Endothelial cell of umbilical vein (primary cell): ENCODE data around the gene PABPC1L. TPM values are rescaled to one million over a fixed set of nuclear protein-coding genes. Genes with fewer than 3 reads are reported as not detected.

ENCODE experiments used
- BruUV-seq: library from RNA; stranded (reverse); fragments of 400-500 nt; replicated peaks from 2 replicates; lab custom pipeline; 2021; lab: Mats Ljungman, UMichigan
- CTCF ChIA-PET: fragments of 300-600, 350-600 bp; sonication (Branson Sonifier 250); formaldehyde crosslinking; loops from one replicate; lab custom pipeline; 2021; ENCODE audit warnings: antibody characterized with exemption, inconsistent platforms; lab: Charles Lee
- POLR2A ChIA-PET: fragments of 300-600, 350-600 bp; sonication (Branson Sonifier 250); formaldehyde crosslinking; loops from one replicate; lab custom pipeline; 2021; ENCODE audit warnings: antibody characterized with exemption, inconsistent platforms; lab: Charles Lee
- DNase-seq: peaks from one replicate; pipeline ENCODE4 v3.0.0-alpha.2; 2011; ENCODE audit warnings: low read depth, low spot score
- FAIRE-seq: peaks from 2 replicates; lab custom pipeline; 2011; peaks lifted over from hg19 to GRCh38; lab: Jason Lieb, UNC
- H2AFZ ChIP-seq: 2 replicates; pipeline ENCODE4 v1.6.0; 2012; ENCODE audit warnings: low read depth, low read length, control low read depth, inconsistent platforms
- H3K27ac ChIP-seq: 2 replicates; pipeline ENCODE4 v1.5.1; 2011; ENCODE audit warnings: low read depth, mild to moderate bottlenecking, control low read depth, low read length, moderate library complexity; ENCODE audit not compliant: insufficient read depth
- H3K27me3 ChIP-seq, 2 experiments: 2 replicates each; pipeline versions ENCODE4 v1.6.0 to v1.6.1; 2011; ENCODE audit warnings: low read length in 2 of 2, mixed read lengths in 1 of 2; ENCODE audit not compliant: control insufficient read depth in 2 of 2, insufficient read depth in 2 of 2
- H3K36me3 ChIP-seq, 2 experiments: 2 replicates in 1 of 2; 3 replicates in 1 of 2; pipeline ENCODE4 v1.5.1; 2011; ENCODE audit warnings: low read length in 2 of 2, mild to moderate bottlenecking in 1 of 2, moderate library complexity in 1 of 2; ENCODE audit not compliant: control insufficient read depth in 2 of 2, insufficient read depth in 2 of 2; ENCODE audit errors: extremely low read depth in 1 of 2
- H3K4me1 ChIP-seq: 3 replicates; pipeline ENCODE4 v1.5.1; 2011; ENCODE audit warnings: mild to moderate bottlenecking, low read length; ENCODE audit not compliant: control insufficient read depth, insufficient read depth; ENCODE audit errors: extremely low read depth
- H3K4me2 ChIP-seq: 2 replicates; pipeline ENCODE4 v1.6.1; 2011; ENCODE audit warnings: low read length, control low read depth, mixed read lengths; ENCODE audit not compliant: insufficient read depth
- H3K4me3 ChIP-seq, 3 experiments: fragments of 200-600 bp in 1 of 3; sonication (generic), shearing (Covaris generic) in 1 of 3; replicated peaks in 1 of 3; 2 replicates each; pipeline ENCODE4 v1.5.1; 2011 to 2016; ENCODE audit warnings: control low read depth in 3 of 3, low read length in 3 of 3, mild to moderate bottlenecking in 2 of 3, inconsistent platforms in 1 of 3, low read depth in 1 of 3, moderate library complexity in 1 of 3; ENCODE audit not compliant: insufficient read depth in 1 of 3
- H3K79me2 ChIP-seq: 2 replicates; pipeline ENCODE4 v1.6.0; 2012; ENCODE audit warnings: low read length, inconsistent platforms; ENCODE audit not compliant: control insufficient read depth, insufficient read depth
- H3K9ac ChIP-seq: replicated peaks from 2 replicates; pipeline ENCODE3; 2011; ENCODE audit warnings: low read length, control low read depth; ENCODE audit not compliant: insufficient read depth; ENCODE audit errors: extremely low read depth
- H3K9me1 ChIP-seq: replicated peaks from 3 replicates; pipeline ENCODE4 v1.6.0; 2011; ENCODE audit warnings: mild to moderate bottlenecking, low read length; ENCODE audit not compliant: control insufficient read depth, insufficient read depth; ENCODE audit errors: extremely low read depth
- H3K9me3 ChIP-seq: replicated peaks from 2 replicates; pipeline ENCODE4 v1.5.1; 2012; ENCODE audit warnings: low read length, inconsistent platforms; ENCODE audit not compliant: control insufficient read depth, insufficient read depth
- H4K20me1 ChIP-seq: replicated peaks from 2 replicates; pipeline ENCODE3; 2011; ENCODE audit warnings: mild to moderate bottlenecking, low read length; ENCODE audit not compliant: control insufficient read depth, insufficient read depth; ENCODE audit errors: extremely low read depth
- EZH2 ChIP-seq: IDR thresholded peaks from 2 replicates; pipeline ENCODE4 v1.6.1; 2012; ENCODE audit warnings: borderline replicate concordance, low read depth, mild to moderate bottlenecking, moderate library complexity, low read length, inconsistent platforms; ENCODE audit not compliant: severe bottlenecking
- FOS ChIP-seq: IDR thresholded peaks from 2 replicates; pipeline ENCODE4 v1.6.1; 2011; ENCODE audit warnings: mild to moderate bottlenecking, low read length, moderate library complexity, borderline replicate concordance; ENCODE audit not compliant: insufficient read depth
- GATA2 ChIP-seq: IDR thresholded peaks from 2 replicates; pipeline ENCODE4 v1.7.0; 2011; ENCODE audit warnings: low read depth, mild to moderate bottlenecking, moderate library complexity, mixed read lengths, low read length; ENCODE audit not compliant: insufficient read length, insufficient read depth
- JUN ChIP-seq: IDR thresholded peaks from 2 replicates; pipeline ENCODE4 v1.6.1; 2011; ENCODE audit warnings: borderline replicate concordance, low read depth; ENCODE audit not compliant: insufficient read length, insufficient read depth
- MYC ChIP-seq: IDR thresholded peaks from one replicate; pipeline ENCODE4 v1.6.1; 2011; ENCODE audit warnings: mild to moderate bottlenecking, low read depth, low read length
- POLR2A ChIP-seq: IDR thresholded peaks from 2 replicates; pipeline ENCODE4 v1.6.1; 2012; ENCODE audit warnings: low read depth, mild to moderate bottlenecking, control low read depth, low read length
- POLR2AphosphoS5 ChIP-seq: IDR thresholded peaks from 2 replicates; pipeline ENCODE4 v1.6.1; 2012; ENCODE audit warnings: low read depth, mild to moderate bottlenecking, control low read depth, low read length, moderate library complexity; ENCODE audit not compliant: insufficient read depth
- dilution Hi-C: fragments of 300-500 bp; cut with MboI; formaldehyde crosslinking; loops from one replicate; pipeline ENCODE4 v1.15.0; 2019; ENCODE audit warnings: low sequenced_read_pairs; ENCODE audit not compliant: extremely low pct_ligation_motif_present
- intact Hi-C: fragments of 100-400 bp; cut with micrococcal nuclease; formaldehyde crosslinking; loops from one replicate; pipeline ENCODE4 v1.10.0; 2022
- polyA plus RNA-seq, 4 experiments: library from polyadenylated mRNA; depleted of rRNA in 3 of 4; stranded (reverse) in 3 of 4; unstranded in 1 of 4; fragments of >200 nt; gene quantifications; 2 replicates each; pipeline versions ENCODE4 v1.2.1 to v1.2.3, GENCODE V29; 2011 to 2012; ENCODE audit warnings: missing spikeins in 1 of 4
- total RNA-seq: library from RNA; stranded (reverse); gene quantifications from 2 replicates; pipeline ENCODE4 v1.2.3, GENCODE V29; 2021
- TF ChIP-seq, protein P1 (sequence below), 2 donors: IDR thresholded peaks; 1 replicate in 1 of 2; 2 replicates in 1 of 2; pipeline ENCODE4 v1.5.1; 2011; ENCODE audit warnings: low read length in 2 of 2, mild to moderate bottlenecking in 2 of 2, moderate library complexity in 2 of 2, control low read depth in 1 of 2, inconsistent platforms in 1 of 2, low read depth in 1 of 2; ENCODE audit not compliant: insufficient read depth in 1 of 2; ENCODE audit errors: extremely low read depth in 1 of 2
- TF ChIP-seq, protein P2 (sequence below): IDR thresholded peaks from 2 replicates; pipeline ENCODE4 v1.6.1; 2011; ENCODE audit not compliant: insufficient read depth, insufficient read length

Gene PABPC1L
- total and polyA plus RNA-seq, 2 donors (not counting 3 experiments of a cell fraction or from before 2014, with no cell fraction given) = 7.8 to 12.6 TPM

DNA sequence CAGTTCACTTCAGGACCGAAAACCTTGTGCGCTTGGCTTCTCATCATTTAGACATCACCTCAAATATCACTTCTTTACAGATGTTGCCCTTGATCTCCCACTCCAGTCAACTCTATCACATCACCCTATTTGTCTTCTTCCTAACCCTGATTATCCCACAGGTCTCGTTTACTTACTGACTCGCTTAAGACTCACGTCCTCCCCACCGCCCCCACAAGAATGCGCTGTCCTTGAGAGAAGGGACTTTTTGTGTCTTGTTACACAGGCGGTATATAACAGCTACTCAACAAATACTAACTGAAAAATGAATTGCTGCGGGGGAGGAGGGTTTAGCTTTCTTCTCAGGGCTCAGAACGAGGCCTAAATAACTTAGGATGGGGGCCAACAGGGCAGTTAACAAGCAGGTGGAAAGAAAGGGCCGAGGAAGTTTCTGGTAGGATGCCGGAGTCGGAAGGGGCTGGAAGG lies 49.8 kb downstream of the PABPC1L start:
- Histone ChIP-seq H3K9me1 (no peaks in the 10 kb centered on the region), H3K79me2 (peaks cover 48% of the 10 kb centered on the region), H4K20me1 (no peaks in the 10 kb centered on the region), H3K4me2 (peak overlapping the region; percentile 96), H3K9ac (peak overlapping the region; percentile 71), H3K4me3 (peak overlapping the region; percentile 90 to 96 (median 95)), H3K27ac (peak overlapping the region; percentile 68), H3K36me3 (peaks cover 13 to 16% of the 10 kb centered on the region in 2 experiments), H3K27me3 (no peaks in the 10 kb centered on the region), H2AFZ (peak overlapping the region; percentile 53), H3K9me3 (no peaks in the 10 kb centered on the region), H3K4me1 (peaks cover 28% of the 10 kb centered on the region)
- intact Hi-C loops (loop anchor here (2.0 to 10.0 kb wide), 4 partner anchors 49 to 835 kb away; partner anchors contain the start of genes DNTTIP1, PABPC1L, WFDC3 and YWHAB), dilution Hi-C loops (no loop called here)
- FAIRE-seq = peak; percentile 52
- BruUV-seq = TSS peak; percentile 28
- TF ChIP-seq EZH2 (no peak), POLR2A (no peak), POLR2AphosphoS5 (no peak), GATA2 (no peak), JUN (no peak), FOS (no peak), MYC (no peak)
- TF ChIP-seq, protein P1, sequence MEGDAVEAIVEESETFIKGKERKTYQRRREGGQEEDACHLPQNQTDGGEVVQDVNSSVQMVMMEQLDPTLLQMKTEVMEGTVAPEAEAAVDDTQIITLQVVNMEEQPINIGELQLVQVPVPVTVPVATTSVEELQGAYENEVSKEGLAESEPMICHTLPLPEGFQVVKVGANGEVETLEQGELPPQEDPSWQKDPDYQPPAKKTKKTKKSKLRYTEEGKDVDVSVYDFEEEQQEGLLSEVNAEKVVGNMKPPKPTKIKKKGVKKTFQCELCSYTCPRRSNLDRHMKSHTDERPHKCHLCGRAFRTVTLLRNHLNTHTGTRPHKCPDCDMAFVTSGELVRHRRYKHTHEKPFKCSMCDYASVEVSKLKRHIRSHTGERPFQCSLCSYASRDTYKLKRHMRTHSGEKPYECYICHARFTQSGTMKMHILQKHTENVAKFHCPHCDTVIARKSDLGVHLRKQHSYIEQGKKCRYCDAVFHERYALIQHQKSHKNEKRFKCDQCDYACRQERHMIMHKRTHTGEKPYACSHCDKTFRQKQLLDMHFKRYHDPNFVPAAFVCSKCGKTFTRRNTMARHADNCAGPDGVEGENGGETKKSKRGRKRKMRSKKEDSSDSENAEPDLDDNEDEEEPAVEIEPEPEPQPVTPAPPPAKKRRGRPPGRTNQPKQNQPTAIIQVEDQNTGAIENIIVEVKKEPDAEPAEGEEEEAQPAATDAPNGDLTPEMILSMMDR (IDR thresholded peaks at IDR 0.05; ENCODE audit: extremely low read depth in 1 of 2, insufficient read depth in 1 of 2, low read depth in 1 of 2, low read length in 2 of 2) = no peak
- TF ChIP-seq, protein P2, sequence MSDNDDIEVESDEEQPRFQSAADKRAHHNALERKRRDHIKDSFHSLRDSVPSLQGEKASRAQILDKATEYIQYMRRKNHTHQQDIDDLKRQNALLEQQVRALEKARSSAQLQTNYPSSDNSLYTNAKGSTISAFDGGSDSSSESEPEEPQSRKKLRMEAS = no peak
- ChIA-PET CTCF (interaction anchor here (0.9 to 1.8 kb wide), 9 partner anchors 10 to 931 kb away, joined by 3 to 8 read pairs (median 4); partner anchors contain the start of genes CTSA, NEURL2 and YWHAB), POLR2A (interaction anchor here (0.6 kb wide), 1 partner anchor 384 kb away, joined by 4 read pairs; no protein-coding TSS in a partner anchor)
- DNase-seq = peak; percentile 76
